Middle frontal gyrus (tissue), 1 donor: ENCODE data around the gene TTC23.

Experiments
- DNase-seq: peaks from one replicate; pipeline ENCODE4 v3.0.0-alpha.2; 2015; ENCODE audit warnings: low spot score; ENCODE audit errors: extremely low spot score

TTC23 gene, protein sequence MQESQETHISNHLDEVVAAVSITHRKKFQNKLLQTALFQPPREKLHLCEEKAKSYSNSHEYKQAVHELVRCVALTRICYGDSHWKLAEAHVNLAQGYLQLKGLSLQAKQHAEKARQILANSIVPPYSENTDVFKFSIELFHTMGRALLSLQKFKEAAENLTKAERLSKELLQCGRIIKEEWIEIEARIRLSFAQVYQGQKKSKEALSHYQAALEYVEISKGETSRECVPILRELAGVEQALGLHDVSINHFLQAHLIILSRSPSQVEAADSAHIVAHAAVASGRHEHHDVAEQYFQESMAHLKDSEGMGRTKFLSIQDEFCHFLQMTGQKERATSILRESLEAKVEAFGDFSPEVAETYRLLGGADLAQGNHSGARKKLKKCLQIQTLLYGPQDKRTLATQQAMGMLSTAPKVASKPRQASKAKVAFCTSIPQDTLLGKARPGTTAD

DNA sequence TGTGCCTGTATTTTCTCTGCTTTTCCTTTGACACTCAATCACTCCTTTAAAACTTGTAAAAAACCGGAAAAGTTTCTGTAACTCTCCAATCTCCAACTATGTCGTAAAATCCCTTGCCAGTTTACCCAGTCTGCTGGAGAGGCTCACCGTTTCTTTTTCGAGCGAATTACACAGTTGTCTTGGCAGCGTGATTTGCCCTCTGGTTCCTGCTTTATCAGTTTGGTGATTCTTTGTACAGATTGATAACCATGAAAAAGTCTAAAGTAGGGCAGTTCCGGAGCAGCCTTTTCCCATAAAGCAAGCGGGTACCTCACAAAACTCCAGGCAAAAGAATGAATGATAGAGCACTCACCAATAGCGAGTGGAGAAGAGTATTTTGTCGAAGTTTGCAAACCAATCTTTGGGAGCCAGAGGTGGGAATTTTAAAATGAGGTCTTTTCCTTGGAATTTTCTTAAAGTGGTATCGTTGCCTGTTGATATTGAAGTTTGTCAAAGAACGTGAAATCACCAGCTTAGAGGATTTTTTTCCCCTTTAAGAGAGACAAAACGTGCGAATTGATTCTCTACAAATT is at the start of gene TTC23:
TSS of gene TTC23 (minus strand) at position 312 of the 572 bp plus-strand sequence. CDS start 20,869 bp downstream, outside the sequence.
- peak; percentile 60 for DNase-seq

DNA sequence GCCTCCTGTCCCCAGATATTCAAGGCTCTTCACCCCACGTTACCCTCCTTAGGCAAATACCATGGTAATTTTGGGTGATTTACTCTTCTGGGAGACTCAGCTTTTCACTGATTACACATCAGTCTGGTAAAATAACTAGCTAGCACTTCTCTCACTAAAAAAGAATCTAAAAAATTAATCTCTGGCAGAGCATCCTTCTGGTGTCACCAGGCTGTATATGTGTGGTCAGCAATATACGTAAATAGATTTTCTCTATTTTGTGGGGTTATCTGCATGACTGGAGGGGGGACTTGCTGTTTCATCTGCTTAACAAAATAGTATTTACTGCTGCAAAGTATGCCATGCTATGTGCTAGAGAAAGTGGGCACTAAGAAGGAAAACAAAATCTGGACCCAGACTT is 47.0 kb upstream of the TTC23 start:
- DNase-seq, result no peak

DNA sequence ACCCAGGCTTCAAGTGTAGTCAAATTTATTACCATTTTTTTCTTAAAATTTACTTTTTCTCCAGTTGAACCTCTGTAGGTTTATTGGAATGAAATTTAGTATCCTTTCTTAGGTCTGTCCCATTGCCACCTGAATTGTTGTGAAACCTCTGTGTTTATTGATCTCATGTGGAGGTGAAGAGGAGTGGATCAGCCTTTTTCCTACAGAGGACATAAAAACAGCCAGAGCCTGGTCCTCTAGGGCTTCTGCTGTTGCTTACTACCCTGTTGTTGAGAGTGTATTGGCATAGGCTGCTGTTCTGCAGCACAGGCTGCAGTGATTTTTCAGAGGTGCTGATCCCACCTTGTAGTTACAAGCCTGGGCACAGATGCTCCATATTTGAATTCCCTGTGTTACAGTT is 46.5 kb upstream of the TTC23 start:
- DNase-seq, result no peak

DNA sequence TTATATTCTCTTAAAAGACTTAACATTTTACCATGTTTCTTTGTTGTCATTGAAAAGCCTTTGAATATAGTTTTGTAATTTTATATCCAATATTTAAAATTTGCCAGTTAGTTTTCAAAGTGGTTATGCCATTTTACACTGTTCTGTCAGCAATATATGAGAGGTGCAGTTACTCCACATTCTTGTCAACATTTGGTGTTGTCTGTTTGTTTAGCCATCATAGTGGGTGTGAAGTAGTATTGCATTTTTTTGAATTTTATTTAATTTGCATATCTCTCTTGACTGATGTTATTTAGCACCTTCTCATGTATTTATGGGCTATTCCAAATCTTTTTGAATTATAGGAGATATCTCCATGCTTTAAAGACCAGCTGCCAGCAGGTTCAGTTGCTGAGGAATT is 42.3 kb upstream of the TTC23 start:
- DNase-seq, result no peak

DNA sequence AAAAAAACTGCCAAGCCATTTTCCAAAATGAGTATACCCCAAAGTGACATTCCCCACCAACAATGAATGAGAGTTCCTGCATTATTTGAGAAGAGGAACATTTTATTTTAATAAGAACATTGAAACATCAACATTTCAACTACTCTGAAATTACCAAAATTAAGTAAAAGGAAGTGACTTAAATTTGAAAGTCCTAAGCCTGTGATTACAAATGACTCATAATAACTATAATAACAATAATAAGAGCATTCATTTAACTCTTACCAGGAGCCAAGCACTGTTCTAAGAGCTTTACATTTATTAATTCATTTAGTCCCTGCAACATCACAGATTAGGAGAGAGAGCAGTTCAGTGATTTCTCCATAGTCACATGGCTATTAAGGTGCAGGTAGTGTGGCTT is 34.3 kb upstream of the TTC23 start:
- DNase-seq, result no peak

DNA sequence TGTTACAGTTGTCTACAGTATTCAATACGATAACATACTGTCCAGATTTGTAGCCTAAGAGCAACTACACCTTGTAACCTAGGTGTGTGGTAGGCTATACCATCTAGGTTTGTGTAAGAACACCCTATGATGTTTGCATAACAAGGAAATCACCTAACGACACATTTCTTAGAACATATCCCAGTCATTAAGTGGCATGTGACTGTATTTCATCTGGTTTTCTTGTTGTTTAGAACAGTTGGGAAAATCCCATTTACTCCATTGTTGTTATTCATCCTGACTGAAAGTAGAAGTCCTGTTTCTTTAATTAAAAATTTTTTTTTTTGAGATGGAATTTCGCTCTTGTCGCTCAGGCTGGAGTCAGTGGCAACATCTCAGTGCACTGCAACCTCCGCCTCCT is 33.2 kb upstream of the TTC23 start:
- no peak for DNase-seq

DNA sequence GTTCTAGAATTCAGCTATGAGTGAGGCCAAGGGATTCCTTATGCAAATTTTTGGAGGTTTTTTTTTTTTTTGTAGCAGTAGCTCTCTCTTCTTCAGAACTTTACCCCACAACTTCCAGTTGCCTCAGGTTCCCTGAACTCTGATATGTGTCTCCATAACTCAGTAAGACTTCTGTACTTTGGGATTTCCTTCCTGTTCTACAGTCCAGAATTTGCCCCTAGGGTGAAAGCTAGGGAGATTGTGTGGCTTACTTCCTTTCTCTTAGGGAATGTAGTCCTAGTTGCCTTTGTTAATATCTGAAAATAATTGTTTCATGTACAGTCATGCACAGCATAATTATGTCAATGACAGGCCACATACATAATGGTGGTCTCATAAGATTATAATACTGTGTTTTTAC is 32.7 kb upstream of the TTC23 start:
- no peak for DNase-seq

DNA sequence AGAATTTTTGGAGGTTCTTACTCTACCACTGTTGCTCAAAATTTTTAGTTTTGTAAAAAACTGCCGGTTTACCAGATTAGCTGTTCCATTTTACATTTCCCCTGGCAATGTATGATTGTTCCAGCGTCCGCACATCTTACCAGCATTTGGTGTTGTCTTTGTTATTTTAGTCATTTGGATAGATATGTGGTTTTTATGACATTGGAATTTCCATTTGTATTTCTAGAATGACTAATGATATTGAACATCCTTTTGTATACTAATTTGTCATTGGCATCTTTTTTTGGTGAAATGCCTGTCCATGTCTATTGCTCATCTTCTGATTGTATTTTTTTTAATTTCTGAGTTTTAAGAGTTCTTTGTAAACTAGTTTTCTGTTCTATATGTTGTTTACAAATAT is 30.4 kb upstream of the TTC23 start:
- no peak for DNase-seq

DNA sequence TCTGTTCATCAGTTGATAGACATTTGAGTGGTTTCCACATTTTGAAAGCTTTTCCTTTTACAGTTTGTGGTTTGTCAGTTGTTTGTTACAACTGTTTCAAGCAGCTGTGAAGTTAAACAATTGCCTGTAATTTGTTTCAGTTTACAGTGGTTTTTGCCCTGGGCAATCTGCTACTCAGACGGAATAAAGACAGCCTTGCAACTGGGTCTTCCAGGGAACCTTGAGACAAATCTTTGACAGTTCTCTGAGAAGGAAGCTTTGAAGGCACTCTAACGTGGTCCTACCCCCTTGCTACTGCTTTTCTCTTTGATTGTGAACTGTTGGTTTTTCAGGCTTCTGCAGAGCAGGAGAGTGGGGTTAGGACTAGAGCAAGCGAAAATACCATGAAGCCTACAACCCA is 29.9 kb upstream of the TTC23 start:
- no peak for DNase-seq

DNA sequence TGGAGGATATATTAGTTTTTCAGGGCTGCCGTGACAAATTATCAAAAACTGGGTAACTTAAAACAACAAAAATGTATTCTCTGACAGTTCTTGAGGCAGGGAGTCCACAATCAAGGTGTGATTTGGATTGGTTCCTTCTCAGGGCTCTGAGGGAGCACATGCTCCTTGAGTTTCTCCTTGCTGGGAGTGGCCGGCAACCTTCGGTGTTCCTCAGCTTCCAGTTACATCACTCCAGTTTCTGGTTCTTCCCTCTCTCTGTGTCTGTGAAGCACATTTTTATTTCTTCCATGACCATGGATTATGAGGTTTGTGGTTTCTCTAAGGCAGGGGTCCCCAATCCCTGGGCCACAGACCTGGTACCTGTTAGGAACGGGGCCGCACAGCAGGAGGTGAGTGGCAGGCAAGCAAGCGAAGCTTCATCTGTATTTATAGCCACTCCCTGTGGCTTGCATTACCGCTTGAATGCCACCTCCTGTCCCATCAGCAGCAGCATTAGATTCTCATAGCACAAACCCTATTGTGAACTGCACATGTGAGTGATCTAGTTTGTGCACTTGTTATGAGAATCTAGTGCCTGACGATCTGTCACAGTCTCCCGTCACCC is 26.2 kb upstream of the TTC23 start:
- no peak for DNase-seq

DNA sequence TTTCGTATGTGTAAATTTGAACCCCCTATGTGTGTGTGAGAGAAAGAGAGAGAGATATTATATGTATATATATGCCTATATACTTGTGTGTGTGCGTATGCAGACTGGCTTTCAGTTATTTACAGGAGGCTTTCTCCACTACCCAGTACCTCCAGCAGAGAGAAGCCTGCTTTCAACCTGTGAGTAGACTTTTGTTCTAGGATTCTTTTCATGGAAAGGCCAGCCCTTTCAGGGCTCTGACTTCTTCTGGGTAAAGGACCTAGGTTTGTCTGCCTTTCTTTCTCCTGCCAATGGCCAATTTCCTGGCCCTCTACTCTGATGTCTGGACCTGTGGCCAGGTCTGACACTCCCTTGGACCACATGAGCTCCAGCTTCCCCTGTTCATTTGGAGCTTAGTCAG is 25.7 kb upstream of the TTC23 start:
- DNase-seq, result no peak

DNA sequence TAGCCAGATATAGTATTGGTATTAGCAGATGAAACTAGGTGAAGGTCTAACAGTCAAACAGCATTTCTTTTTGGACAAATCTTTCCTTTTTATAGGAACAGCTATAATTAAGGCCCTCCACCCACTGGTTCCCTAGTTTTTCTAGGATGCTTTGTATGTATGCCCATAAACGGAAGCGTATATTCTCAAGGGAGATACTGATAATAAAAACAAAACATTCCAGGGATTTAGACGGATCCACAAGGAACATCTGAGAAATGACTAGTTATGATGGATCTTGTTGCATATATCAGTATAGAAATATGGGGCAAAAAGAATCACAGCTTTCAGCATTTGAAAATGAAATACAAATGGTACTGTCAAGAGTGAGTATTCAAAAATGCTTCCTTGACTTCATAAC is 24.4 kb upstream of the TTC23 start:
- no peak for DNase-seq

DNA sequence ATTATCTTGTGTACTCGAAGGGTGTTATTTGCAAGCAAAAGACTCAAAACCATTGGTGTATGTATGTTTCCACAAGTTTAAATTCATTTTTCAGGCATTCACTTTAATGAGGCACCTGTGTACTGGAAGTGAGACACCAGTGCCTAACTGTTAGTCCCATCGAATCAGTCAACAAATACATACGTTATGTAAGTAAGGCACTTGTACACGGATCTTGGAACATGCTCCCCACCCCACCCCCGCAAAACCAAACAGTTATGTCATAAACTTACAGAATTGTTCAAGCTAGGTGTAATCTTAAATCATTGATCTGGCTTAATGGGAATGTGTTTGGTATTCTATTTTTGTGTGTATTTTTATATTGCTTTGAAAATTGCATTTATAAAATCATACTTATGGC is 19.1 kb upstream of the TTC23 start:
- DNase-seq, result no peak

DNA sequence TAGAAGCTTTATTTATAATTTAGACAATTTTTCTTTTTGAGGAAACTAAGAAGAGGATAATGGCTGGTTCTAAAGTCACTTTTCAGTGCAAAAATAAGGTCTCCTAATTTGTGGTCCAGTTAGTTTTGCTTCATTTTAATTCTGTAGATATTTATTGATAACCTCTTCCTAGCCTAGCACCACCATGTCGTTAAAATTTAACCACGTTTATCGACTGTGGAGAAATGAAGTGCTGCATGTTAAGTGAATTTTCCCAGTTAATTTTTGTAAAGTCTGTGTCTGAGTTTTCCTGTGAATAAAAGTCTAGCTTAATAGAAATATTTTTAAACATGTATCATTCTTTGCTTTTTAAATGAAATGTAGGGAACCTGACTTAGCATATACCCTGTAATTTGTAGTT is 18.6 kb upstream of the TTC23 start:
- DNase-seq, result no peak

DNA sequence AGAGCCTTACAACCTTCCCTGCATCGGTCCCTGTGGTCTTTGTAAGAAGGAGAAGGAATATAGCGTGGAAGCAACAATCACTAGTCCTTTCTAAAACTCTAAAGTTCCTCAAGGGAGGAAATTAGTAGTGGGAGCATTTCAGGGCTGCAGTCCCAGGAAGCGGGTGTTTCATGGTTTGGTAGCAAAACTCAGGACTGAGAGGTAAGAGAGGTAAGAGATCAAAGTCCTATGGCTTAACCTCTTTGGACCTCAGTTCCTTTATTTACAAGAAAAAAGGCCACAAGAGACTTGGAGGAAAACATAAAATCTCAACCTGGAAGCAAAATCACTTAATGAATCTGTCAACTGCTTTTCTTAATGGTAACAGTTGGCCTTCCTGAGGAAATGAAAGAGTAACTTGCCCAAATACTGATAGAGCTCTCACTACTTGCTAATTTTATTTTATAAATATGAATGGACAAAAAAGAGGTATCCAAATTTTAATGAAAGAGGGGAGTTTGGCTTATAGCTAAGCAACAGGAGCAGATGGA is 16.2 kb upstream of the TTC23 start:
- no peak for DNase-seq

DNA sequence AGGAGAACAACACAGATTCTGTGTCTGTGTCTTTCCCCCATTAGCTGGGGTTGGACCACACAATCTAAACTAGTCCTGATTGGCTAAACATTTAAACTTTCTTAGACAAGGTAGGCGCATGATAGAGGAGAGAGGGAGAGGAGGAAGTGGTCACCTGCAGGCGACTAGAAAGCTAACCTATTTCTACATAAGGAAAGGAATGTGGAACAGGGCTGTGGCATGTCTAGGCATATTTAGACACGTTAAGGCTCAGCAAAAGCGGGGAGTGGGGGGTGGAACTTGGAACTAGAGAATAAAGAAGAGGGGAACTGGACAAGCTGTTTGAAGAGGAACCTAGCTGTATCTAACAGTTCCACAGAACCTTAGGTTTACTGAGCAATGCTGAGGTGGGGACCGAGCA is 14.7 kb upstream of the TTC23 start:
- no peak for DNase-seq

DNA sequence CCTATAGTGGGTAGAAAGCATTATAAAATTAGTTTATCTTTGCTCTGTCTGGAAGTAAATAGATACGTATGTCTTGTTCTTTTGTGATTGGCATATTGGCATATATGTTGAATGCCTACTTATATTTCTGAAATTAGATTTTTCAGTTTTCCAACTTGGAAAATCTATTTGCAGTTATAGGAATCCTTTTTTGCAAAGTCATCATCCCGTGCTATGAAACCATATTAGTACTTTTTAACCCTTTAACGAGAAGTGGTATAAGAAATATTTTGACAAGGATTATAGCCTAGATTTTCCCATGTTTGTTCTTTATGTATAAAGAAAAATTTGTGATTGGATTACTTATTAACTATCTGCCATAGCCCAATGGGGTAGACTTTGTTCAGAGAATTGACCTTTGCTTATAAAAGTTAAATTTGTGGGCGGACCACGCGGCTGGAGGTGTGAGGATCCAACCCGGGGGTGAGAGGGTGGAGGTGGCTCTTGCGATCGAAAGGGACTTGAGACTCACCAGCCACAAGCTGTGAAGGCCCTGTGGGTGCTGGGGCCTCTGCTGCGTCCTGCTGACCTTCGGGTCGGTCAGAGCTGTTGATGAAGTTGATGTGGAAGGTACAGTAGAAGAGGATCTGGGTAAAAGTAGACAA is 7.8 kb upstream of the TTC23 start:
- DNase-seq, result no peak

DNA sequence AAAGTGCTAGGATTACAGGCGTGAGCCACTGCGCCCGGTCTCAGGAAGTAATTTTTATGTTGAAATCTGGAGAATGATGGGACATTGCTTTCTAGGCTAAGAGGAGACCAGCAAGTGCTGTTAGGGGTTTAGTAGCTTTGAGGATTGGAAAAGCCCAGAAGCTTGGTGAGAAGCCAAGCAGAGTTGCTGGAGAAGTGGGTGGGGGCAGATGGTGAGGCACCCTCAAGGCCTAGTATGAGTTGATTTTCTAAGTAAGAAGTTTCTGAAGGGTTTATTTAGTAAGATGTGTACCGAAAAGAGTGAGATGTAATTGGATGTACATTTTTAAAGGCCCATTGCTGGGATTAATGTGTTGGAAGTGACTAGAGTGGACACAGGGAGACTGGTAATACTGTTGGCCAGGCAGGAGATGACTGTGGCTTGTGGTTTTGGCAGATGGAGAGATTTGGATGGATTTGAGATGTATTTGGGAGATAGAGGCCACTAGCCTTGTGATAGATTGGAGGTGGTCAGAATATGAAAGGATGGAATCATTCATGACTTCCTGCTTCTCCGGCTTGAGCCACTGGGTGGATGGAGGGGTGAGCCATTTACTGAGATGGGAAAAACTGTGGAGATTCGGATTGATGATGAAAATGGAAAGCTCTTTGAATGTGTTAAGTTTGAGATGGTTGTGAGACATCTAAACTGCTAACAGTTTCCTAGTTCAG is 4.2 kb upstream of the TTC23 start:
- no peak for DNase-seq

DNA sequence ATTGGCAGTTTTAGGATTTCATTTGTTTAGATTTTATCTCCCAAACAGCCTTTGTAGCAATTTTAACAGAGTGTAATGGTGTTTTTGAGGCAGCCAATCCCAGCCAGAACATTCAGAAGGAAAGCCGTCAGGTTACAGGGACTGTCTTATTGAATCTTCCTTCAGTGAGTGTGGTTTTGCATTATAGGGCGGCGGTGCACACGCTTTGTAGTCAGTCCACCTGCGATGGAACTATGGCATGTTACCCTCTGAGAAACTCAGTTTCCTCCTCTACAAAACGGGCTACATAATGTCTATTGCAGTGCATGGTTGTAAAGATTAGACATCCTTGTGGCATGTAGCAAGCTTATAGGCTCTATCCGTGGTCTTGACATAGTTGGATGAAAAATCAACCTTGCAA is 2.9 kb upstream of the TTC23 start:
- no peak for DNase-seq

DNA sequence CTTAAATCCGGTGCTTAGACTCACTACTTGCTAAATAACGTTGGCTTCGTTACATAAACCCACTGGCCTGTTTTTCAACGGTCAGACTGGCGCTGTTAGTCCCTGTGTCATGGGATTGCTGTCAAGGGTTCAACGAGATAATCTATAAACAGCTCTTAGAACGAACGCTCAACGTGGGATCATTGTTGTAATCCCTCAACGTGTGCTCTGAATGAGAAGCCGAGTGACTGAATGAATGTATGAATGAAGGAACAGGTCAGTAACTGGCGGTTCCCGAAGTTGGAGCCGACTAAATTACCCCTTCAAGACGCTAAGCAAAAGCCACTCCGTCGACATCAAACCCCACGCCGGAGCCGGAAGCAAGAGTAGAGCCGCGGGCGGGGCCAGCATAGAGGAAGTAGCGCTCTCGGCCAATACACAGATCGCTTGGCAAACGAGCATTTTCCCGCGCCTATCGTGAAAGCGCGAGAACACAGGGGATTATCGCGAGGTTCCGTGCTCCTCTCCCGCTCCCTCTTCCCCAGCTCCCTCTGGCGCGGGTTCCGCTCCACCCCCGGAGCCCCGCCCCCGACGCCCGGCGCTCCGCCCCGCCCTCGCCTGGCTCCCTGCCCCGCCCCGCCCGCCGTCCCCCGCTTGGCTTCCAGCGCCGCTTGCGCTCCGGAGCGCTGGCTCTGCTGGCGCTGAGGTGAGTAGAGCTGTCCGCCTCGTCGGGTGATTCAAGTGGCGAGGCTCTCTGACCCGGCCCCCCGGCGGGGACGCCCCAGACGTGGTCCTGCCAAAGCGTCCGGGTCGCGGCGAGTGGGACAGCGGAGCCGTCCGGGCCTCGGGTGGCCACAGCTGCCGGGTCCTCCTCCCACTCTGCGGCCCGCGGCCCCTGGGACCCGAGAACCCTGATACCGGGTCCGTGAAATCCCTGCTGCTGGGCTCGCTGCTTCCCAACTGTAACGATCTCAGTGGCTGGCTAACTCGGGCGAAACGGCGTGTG is 1.8 kb upstream of the TTC23 start, which contains the start of gene LRRC28:
TSS of gene LRRC28 (plus strand) at position 625 of the 985 bp plus-strand sequence. CDS start 4,477 bp downstream, outside the sequence.
- peak; percentile 97 for DNase-seq
